NCI-H748 (cell line): Measurements from ENCODE around the gene GSTM3.
"Not testable (repeated sequence)": the region's sequence is repeated elsewhere in the genome, so short reads cannot be mapped to it uniquely, and the experiment has no call there.

ENCODE experiments used
- DNase-seq: peaks from one replicate; lab custom pipeline; 2025; ENCODE audit not compliant: unreplicated experiment; lab: John Stamatoyannopoulos, UW

Gene GSTM3

GRCh38 chr1:109762821-109763645 lies 22.2 kb upstream of the GSTM3 start:
- no peak for DNase-seq

- DNase-seq, result no peak
Measured at GRCh38 chr1:109762039-109762585, 21.3 kb upstream of the GSTM3 start.

GRCh38 chr1:109761227-109762038 lies 20.6 kb upstream of the GSTM3 start:
- no peak for DNase-seq

- DNase-seq, result no peak
Measured at GRCh38 chr1:109760581-109761226, 19.9 kb upstream of the GSTM3 start.

GRCh38 chr1:109759513-109760334 lies 18.9 kb upstream of the GSTM3 start:
- DNase-seq, result no peak

- no peak for DNase-seq
Measured at GRCh38 chr1:109757936-109758786, 17.3 kb upstream of the GSTM3 start.

GRCh38 chr1:109756848-109757521 lies 16.1 kb upstream of the GSTM3 start:
- no peak for DNase-seq

GRCh38 chr1:109756325-109756724 lies 15.5 kb upstream of the GSTM3 start:
- DNase-seq, result not testable (repeated sequence)

GRCh38 chr1:109754738-109755137 lies 13.9 kb upstream of the GSTM3 start:
- no peak for DNase-seq

- DNase-seq, result no peak
Measured at GRCh38 chr1:109751531-109752260, 10.9 kb upstream of the GSTM3 start.

GRCh38 chr1:109750920-109751319 lies 10.1 kb upstream of the GSTM3 start:
- no peak for DNase-seq

- no peak for DNase-seq
Measured at GRCh38 chr1:109750241-109750882, 9.5 kb upstream of the GSTM3 start.

- no peak for DNase-seq
Measured at GRCh38 chr1:109749221-109749620, 8.4 kb upstream of the GSTM3 start.

- not testable (repeated sequence) for DNase-seq
Measured at GRCh38 chr1:109748311-109748710, 7.5 kb upstream of the GSTM3 start.

- peak; percentile 82 for DNase-seq
Measured at GRCh38 chr1:109739738-109740614, 862 bp downstream of the GSTM3 start.

GRCh38 chr1:109733236-109733870 lies 7.5 kb downstream of the GSTM3 start:
- DNase-seq, result peak; percentile 14
